GM21737 (cell line): ENCODE results near the gene HIBCH.
"Not testable (repeated sequence)": the region's sequence is repeated elsewhere in the genome, so short reads cannot be mapped to it uniquely, and the experiment has no call there.

Experiments
- ATAC-seq: cut with Tn5 transposase; IDR thresholded peaks from one replicate; pipeline ENCODE4 v1.9.1; 2021; ENCODE audit warnings: mild to moderate bottlenecking, moderate library complexity; ENCODE audit not compliant: unreplicated experiment

The HIBCH gene

DNA sequence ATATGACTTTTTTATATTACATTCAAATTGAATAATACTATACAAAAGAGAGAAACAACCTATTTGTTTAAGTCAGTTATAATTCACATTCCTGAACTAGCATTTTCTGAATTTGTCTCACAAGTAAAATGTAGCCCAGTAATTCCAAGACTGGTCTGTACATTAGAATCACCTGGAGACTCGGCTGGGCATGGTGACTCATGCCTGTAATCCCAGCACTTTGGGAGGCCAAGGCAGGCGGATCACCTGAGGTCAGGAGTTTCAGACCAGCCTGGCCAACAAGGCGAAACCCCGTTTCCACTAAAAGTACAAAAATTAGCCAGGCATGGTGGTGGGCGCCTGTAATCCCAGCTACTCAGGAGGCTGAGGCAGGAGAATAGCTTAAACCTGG, 7.0 kb downstream of the HIBCH start:
- not testable (repeated sequence) for ATAC-seq

DNA sequence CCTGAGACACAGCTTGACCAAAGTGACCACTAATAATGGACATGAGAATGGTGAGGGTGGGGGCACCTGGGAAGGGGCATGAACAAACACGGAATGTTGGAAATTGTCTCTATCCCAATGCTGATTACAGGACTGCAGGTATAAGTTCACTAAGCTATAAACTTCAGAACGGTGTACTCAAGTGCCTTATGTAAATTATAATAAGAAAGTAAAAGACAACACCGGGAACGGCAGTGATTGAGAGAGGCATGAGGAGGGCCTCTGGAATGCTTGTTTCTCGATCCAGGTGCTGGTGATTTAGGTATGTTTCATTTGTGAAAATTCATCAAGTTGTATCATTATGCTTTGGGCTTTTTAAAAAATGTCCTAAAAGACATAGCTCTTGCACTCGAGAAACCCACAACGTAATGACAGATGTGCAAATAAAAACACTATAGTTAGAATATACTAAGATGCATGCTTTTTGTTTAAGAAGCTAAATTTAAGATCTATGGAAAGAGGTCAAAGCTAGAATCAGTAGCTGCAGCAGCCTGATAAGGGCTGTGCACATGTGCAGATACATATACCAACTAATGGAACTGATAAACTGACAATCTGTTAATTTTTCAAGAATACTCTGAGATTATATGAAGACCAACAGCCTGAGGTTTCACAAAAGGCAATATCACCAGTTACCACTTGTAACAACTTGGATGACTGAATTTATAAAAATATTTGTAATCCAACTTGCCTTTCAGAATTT, 7.6 kb downstream of the HIBCH start:
- ATAC-seq = no peak

DNA sequence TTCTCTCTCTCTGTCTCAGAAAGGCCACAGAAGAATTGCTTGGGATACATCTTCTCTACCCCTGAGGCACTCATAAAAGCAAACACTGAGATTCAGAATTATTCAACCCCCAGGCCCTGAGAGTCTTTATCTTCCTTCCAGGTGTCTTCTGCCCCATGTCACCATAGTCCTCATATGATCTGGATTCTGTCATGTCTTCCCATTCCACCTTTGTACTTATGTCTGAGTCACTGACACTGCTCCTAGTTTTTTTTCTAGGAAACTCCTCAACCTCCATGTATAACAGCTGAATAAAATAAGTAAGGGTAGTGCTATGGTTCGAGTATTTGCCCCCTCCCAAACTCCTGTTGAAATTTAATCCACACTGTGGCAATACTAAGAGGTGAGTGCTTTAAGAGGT, 11.6 kb downstream of the HIBCH start:
- no peak for ATAC-seq

DNA sequence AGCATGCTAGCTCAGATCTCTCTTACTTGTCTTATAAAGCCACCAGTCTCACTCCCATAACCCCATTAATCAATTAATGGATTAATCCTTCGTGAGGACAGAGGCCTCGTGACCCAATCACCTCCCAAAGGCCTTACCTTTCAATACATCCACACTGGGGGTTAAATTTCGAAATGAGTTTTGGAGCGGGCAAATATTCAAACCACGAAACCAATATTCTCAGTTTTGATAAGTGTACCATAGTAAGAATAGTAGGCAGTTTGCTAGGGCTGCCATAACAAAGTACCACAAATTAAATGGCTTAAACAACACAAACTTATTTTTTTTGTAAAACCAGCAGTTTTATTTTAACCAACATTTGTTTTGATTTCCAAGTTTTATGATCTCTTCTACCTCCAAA, 15.2 kb downstream of the HIBCH start:
- ATAC-seq = no peak

DNA sequence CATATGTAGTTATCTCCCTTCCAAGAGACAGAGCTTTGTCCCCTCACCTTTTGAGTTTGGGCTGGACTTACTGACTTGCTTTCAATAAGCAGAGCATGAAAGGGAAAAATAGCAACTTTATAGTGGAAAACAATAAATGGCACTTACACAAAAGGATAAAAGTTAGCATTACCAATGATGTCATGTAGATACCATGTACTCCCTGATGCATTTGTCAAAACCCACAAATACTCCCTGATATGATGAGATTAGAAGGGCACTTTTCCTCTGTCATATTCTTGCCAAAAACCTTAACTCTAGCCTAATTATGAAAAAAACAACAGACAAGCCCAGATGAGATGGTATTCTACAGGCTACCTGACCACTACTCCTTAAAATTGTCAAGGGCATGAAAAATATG, 16.0 kb downstream of the HIBCH start:
- ATAC-seq = no peak

DNA sequence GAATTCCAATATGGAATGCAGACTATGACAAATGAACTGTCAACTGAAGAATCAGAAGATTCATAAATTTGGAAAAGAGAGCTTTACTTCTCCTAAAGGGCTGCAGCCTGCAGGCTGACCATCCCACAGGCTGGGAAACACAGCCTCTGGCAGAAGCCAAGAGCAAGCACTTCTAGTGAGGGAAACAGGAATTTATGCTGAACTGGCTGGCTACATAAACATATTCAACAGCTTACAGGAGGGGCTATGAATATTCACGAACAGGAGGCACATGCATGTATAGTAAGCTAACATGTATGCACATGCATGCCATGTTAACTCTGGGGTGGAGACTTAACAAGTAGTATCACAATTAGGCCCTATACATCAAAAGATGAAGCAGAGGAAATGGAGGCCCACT, 17.6 kb downstream of the HIBCH start:
- no peak for ATAC-seq

DNA sequence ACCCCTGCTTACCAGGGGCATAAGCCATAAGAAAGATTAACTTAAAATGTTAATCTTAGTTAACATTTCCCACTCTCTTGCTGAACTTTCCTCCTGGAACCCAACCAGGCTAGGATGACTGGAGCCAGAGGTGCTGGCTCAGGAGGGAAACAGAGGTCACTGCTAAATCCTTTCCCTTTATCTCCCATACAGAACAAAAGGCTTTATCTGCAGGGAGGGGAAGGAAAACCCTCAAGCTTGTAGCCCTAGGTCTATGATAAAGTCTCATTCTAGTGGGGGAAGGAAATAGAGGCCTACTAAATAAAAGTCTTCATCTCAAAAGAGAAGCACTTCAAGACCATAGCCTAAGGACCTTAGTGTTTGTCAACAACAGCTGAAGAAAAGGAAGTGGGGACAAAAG, 18.6 kb downstream of the HIBCH start:
- ATAC-seq = no peak

DNA sequence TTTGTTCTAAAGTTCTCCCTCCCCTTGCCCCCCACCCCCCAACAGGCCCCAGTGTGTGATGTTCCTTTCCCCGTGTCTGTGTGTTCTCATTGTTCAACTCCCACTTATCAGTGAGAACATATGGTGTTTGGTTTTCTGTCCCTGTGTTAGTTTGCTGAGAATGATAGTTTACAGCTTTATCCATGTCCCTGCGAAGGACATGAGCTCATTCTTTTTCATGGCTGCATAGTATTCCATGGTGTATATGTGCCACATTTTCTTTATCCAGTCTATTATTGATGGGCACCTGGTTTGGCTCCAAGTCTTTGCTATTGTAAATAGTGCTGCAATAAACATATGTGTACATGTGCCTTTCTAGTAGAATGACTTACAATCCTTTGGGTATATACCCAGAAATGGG, 21.7 kb downstream of the HIBCH start:
- ATAC-seq = not testable (repeated sequence)

DNA sequence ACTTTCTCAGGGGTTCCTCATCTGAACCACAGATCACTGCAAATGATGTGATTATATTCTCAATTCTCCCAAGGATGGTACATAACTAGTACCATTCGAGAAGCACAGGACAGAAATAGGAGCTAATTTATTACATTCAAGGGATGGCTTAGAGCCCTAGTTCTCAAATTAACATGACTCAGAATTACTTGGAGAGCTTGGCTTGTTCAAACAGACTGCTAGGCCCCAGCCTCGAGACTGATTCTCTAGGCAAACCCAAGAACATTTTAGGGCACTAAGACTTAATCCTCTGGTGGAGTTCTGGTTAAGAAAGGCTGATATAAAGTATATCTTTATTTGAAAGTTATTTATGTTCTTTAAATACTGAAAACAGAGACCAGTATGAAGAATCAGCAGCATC, 35.8 kb downstream of the HIBCH start:
- no peak for ATAC-seq

DNA sequence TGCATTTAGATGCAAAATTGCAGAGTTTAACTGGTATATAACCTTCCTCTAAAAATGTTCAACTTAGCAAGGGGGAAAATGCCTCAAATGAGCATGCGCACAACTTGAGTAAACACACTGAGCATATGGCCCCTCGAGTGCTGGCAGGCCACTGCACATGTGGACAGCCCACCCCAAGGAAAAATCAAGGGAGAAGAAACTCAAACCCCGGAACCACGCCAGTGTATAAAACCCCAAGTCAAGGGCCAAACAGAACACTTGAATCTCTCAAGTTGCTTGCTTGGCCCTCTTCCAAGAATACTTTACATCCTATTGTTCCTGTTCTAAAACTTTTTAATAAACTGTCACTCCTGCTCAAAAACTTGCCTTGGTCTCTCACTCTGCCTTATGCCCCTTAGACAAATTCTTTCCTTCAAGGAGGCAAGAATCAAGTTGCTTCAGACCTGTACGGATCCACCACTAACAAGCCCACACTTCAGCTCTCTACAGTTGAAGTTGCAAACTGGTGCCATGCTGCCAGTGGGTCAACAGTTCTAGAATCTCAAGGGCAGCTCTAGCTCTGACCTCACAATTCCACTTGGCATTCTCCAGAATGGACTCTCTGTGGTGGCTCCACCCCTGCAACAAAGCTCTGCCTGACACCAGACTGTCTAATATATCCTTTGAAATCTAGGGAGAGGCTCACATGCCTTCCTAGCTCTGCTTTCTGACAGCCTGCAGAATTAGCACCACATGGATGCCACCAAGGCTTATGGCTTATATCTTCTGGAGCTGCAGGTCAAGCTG, 38.9 kb downstream of the HIBCH start:
- ATAC-seq = no peak

DNA sequence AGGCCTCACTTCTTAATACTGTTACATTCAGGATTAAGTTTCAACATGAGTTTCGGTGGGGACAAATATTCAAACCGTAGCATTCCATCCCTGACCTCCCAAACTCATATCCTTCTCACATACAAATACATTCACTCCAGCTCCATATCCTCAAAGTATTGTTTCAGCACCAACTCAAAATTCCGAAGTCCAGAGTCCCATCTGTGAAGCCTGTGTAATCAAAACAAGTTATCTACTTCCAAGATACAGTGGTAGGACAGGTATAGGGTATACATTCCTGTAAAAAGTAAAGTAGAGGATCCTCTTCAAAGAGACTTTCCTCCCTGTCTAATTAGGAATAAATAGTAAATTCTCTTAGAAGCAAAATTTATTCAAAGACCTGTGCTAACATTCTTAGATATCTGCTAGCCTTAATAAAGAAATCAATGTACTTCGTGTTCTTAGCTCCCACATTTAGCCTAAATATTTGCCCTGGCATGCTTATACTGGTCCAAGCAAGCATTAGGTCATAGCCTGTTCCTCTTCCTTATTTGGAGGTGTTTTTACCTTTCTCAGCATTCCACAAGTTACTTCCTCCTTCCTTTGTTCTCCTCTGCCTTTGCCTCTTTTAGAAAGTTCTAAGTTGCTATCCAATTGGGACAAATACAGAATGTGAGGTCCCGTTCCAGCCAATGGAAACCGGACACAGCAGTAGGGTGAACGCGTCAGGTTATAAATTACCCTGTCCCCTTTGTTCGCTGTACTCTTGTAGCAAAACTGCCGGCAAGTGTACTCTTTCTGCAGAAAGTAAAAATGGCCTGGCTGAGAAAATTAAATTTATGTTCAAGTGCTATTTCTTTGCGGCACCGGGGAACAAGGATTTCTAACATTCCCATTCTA, 40.1 kb downstream of the HIBCH start:
- ATAC-seq = not testable (repeated sequence)

DNA sequence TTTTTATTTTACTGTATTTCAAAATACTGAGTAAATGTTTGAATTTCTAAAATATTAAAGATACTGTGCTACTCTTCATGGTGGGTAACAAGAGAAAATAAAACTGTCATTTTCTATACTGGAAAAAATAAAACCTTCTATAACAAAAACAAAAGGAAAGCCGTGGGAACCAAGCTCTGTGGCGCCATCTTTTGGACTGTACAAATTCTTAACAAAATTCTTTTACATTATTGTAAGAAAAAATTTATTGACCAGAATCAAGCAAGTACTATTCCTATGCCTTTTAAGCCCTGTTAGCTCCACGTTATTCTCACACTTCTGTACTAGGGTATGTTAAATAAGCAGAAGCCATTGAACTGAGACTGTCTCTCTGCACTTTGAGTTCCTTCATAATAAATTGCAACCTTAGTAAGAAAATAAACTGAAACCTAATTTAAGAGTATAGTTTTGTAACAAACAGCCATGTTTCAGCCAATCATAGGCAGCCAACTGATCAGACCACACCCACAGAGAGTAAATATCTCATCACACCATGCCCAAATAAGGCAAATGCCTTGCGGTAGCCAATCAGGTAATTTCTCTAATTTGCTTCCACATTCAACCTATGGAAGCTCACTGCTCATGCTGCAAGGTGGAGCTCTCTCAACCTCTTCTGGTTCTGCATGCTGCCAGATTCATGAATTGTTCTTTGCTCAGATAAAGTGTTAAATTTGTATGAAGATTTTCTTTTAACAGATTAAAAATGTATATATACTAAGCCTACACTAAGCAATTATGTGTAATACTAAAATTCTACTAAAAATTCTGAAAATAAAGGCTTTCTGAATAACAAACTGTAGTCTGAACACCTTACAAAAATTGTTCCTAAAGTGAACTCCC, 42.2 kb downstream of the HIBCH start:
- ATAC-seq = no peak

DNA sequence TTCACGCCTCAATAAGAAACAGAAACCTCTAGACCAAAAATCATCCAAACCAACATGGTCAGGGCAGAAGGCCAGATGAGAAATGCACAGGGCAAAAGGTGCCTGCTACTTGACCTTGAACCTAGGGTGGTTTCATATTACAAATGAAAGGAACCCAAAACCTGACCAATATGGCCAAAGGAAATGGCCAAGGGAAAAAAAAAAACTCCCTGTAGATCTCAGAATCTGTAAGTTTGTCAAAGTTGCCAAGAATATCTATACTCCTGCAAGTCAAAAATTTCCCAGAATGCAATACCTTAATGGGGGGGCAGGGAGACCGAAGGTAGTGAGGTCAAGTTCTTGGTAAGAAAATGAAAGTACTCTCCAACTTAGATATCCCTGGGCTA, 47.2 kb downstream of the HIBCH start:
- no peak for ATAC-seq

DNA sequence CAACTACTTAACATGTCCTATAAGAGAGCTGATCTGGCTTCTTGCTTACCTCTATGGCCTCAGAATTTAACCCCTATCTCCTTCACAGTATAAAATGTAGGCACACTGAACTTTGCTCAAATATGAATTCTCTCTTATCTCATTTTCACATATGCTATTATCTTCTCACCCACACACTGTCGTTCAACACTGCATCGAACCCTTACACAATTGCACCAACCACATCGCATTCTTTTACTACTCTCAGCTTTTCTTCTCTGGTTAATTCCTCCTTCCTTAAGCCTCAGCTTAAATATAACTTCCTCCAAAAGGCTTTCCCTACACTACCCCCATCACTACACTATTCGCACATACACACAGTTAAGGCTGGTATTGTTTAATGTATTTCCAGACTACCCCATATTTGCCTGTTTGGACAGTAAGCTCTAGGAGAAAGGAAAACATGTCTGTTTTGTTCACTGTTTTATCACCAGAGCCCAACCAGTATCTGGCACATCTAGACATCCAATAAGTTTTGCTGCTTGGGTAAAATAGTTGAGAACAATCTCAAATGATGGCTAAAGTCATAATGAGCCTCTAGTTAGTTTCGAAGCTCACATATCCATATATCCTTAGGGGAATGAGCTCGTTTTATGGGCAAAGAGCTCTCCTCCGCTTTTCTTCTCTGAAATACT, 47.7 kb downstream of the HIBCH start:
- ATAC-seq = no peak

DNA sequence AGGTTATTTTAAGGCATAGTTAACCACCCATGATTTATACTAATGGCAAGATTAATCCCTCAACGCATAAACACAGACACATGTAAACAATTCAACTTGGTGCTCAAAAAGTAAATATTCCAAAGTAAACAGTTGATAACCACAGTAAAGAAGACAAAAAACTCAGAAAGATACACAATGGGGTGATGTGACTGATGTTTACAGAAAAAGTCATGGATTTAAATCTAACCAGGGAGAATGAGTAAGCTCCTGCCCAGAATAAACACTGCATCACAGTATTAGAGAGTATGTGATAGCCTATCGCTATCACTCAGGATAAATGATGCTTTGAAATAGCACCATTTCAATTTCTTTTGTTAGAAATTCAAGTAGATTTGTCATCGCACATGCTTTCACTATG, 49.3 kb downstream of the HIBCH start:
- ATAC-seq = no peak

DNA sequence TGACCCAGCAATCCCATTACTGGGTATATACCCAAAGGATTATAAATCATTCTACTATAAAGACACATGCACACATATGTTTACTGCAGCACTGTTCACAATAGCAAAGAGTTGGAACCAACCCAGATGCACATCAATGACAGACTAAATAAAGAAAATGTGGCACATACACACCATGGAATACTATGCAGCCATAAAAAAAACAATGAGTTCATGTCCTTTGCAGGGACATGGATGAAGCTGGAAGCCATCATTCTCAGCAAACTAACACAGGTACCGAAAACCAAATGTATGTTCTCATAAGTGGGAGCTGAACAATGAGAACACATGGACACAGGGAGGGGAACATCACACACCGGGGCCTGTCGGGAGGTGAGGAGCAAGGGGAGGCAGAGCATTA, 49.9 kb downstream of the HIBCH start:
- not testable (repeated sequence) for ATAC-seq

DNA sequence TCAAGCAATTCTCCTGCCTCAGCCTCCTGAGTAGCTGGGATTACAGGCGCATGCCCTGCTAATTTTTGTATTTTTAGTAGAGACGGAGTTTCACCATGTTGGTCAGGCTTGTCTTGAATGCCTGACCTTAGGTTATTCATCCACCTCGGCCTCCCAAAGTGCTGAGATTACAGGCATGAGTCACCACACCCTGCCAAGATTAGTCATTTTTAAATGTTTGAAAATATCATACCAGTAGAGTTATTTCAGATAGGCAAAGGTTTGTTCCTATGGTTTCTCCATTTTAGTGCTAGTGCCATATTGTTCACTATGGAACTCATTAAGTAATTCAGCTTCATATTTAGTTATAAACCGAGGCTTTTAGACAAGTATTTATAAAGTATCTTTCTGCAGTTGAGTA, 52.3 kb downstream of the HIBCH start:
- ATAC-seq = no peak

DNA sequence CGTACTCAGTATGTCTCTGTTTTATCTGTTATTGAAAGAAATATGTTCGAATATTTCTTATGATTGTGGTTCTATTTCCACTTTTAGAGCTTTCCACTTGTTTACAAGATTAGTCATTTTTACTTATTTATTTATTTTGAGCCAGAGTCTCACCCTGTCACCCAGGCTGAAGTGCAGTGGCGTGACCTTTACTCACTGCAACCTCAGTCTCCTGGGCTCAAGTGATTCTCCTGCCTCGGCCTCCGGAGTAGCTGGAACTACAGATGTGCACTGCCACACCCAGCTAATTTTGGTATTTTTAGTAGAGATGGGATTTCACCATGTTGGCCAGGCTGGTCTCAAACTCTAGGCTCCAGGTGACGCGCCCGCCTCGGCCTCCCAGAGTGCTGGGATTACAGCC, 53.3 kb downstream of the HIBCH start:
- ATAC-seq = no peak

DNA sequence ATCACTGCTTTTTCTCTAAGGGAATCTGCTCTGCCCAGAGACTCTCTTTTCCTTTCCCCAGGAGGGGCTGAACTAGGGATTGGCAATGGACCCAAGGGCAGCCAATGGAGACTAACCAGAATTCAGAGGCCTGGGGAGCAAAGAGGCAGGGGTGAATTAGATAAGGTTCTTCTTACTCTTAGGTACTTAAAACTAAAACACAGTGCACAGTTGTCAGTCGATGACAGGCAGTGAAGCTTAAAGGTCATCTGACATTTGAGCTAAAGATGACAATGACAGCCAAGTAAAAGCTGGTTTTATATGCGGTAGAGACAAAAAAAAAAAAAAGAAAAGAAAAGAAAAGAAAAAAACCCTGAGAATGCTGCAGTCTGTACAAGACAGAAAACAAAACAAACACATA, 57.8 kb downstream of the HIBCH start:
- no peak for ATAC-seq

DNA sequence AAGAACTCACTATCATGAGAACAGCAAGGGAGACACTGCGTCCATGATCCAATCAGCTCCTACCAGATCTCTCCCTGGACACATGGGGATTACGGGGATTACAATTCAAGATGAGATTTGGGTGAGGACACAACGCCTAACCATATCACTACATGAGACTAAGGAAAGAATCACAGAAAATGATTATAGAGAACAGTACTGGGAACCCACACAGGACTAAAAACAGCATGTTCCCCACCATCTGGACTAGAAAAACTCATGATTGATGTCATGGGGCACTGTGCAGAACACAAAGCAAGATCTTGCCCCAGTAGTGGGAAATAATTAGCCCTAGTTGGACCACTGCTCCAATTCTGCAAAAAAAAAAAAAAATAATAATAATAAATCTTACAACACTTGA, 63.5 kb downstream of the HIBCH start:
- no peak for ATAC-seq
